Activated T-helper 17 cell treated with anti-CD3 and anti-CD28 coated beads, Interleukin-2, amount 50 U/mL, for 72 hours (primary cell): ENCODE results near the gene TMSB4X. TPM values are rescaled to one million over a fixed set of nuclear protein-coding genes. Genes with fewer than 3 reads are reported as not detected.

Experiments
- total RNA-seq, 2 donors: library from RNA; stranded (reverse); gene quantifications; one replicate each; pipeline ENCODE4 v1.2.3, GENCODE V29; 2022

TMSB4X gene
- total RNA-seq, 2 donors from 2014 or later, result 6,631 to 7,873 TPM

Other genes starting within 250 kb of the TMSB4X start
- 10 to 100 TPM; 68.7 to 77.8 TPM for gene PRPS2, start 183.7 kb upstream of the TMSB4X start, total RNA-seq
- gene TLR7, start 108.0 kb upstream of the TMSB4X start, total RNA-seq, result not detected
- gene TLR8, start 68.5 kb upstream of the TMSB4X start, total RNA-seq, result not detected
- under 1 TPM in 1 of 2 donors, not detected in 1; 0.21 TPM for gene FAM9C, start 69.5 kb downstream of the TMSB4X start, total RNA-seq